CD8-positive, alpha-beta memory T cell (primary cell): ENCODE measurements around the gene RAB26. TPM values are rescaled to one million over a fixed set of nuclear protein-coding genes. Genes with fewer than 3 reads are reported as not detected.

ENCODE experiments used
- CTCF ChIA-PET: fragments of 350-600 bp; sonication (Branson Sonifier 250); formaldehyde crosslinking; loops from one replicate; lab custom pipeline; 2021; ENCODE audit warnings: antibody characterized with exemption; lab: Charles Lee
- POLR2A ChIA-PET: fragments of 350-600 bp; sonication (Branson Sonifier 250); formaldehyde crosslinking; loops from one replicate; lab custom pipeline; 2021; ENCODE audit warnings: antibody characterized with exemption; lab: Charles Lee
- DNase-seq, 5 donors: peaks; one replicate each; pipeline versions ENCODE4 v3.0.0 to v3.0.0-alpha.2; 2020 to 2022; ENCODE audit warnings: mixed read lengths in 1 of 5
- H3K27ac ChIP-seq: one replicate; pipeline ENCODE4 v1.7.0; 2013; ENCODE audit warnings: low read depth, mild to moderate bottlenecking, low read length, moderate library complexity
- H3K27me3 ChIP-seq: 2 replicates; pipeline ENCODE4 v1.7.0; 2013; ENCODE audit warnings: low read length, mild to moderate bottlenecking; ENCODE audit not compliant: insufficient read depth, poor library complexity, severe bottlenecking
- H3K36me3 ChIP-seq: 2 replicates; pipeline ENCODE4 v1.7.0; 2013; ENCODE audit warnings: mild to moderate bottlenecking, low read length, moderate library complexity; ENCODE audit not compliant: insufficient read depth
- H3K4me1 ChIP-seq: 2 replicates; pipeline ENCODE4 v1.7.0; 2013; ENCODE audit warnings: mild to moderate bottlenecking, low read length, moderate library complexity; ENCODE audit not compliant: insufficient read depth
- H3K4me3 ChIP-seq: 2 replicates; pipeline ENCODE4 v1.7.0; 2013; ENCODE audit warnings: mild to moderate bottlenecking, low read length
- H3K9me3 ChIP-seq: 2 replicates; pipeline ENCODE4 v1.7.0; 2013; ENCODE audit warnings: mild to moderate bottlenecking, low read length
- H3K27ac Mint-ChIP-seq, 8 donors: one replicate each; pipeline ENCODE4 v1.8.0; 2020 to 2021; ENCODE audit warnings: mixed read lengths in 8 of 8, mild to moderate bottlenecking in 6 of 8, inconsistent platforms in 3 of 8, moderate library complexity in 3 of 8
- H3K27me3 Mint-ChIP-seq, 2 donors: one replicate each; pipeline ENCODE4 v1.8.0; 2020 to 2021; ENCODE audit warnings: mixed read lengths in 2 of 2, mild to moderate bottlenecking in 1 of 2, moderate library complexity in 1 of 2
- H3K36me3 Mint-ChIP-seq, 3 donors: one replicate each; pipeline ENCODE4 v1.8.0; 2020 to 2021; ENCODE audit warnings: mixed read lengths in 3 of 3, inconsistent platforms in 1 of 3, mild to moderate bottlenecking in 1 of 3
- H3K4me1 Mint-ChIP-seq, 3 donors: one replicate each; pipeline ENCODE4 v1.8.0; 2020 to 2021; ENCODE audit warnings: mixed read lengths in 3 of 3, inconsistent platforms in 1 of 3, mild to moderate bottlenecking in 1 of 3
- H3K4me3 Mint-ChIP-seq, 7 donors: one replicate each; pipeline ENCODE4 v1.8.0; 2020 to 2021; ENCODE audit warnings: mixed read lengths in 7 of 7, mild to moderate bottlenecking in 6 of 7, moderate library complexity in 4 of 7, inconsistent platforms in 2 of 7
- H3K9me3 Mint-ChIP-seq, 5 donors: one replicate each; pipeline ENCODE4 v1.8.0; 2020 to 2022; ENCODE audit warnings: mixed read lengths in 5 of 5, mild to moderate bottlenecking in 3 of 5, moderate library complexity in 2 of 5, inconsistent platforms in 1 of 5
- polyA plus RNA-seq: library from polyadenylated mRNA; unstranded; fragments of 300-500 nt; fragmentation: Illumina TruSeq; gene quantifications from one replicate; pipeline ENCODE4 v1.2.3, GENCODE V29; 2021
- total RNA-seq, 2 experiments: library from RNA; stranded (reverse); gene quantifications; one replicate each; pipeline ENCODE4 v1.2.3, GENCODE V29; 2021

The RAB26 gene
- total and polyA plus RNA-seq, 3 experiments from 2014 or later = 0.20 to 0.75 (median 0.55) TPM

DNA sequence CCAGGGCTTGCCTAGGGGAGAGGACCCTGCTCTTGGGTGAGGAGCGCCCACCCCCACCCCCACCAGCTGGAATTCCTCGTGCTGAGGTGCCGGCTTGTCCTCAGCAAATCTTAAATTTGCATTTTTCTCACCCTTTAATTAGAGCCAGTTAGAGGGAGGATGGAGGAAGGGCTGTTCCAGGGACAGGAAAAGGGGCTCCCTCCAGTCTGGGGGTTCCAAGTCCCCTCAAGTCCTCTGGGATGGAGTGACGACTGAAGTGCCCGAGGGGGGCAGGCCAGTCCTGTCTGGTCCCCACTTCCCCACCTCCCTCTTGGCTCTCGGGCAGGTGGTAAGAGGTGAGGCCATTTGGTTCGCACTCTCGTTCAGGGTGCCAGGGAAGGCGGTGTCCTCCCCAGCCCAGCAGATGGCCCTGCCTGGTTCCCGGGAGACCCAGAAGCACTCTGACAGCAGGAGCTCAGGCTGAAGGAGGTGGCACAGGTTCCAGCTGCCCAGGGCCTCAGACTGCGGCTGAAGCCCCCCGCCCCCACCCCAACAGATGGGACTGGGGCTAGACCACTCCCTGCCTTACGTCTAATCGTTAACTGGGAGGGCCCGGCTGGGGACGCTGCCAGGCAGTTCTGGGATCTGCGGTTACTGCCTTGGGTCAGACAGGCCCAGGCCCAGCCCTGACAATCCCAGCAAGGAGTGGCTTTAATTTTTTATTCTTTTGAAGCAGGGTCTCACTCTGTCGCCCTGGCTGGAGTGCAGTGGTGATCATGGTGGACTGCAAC lies 2.2 kb downstream of the RAB26 start:
- Mint-ChIP-seq H3K27me3 (peaks cover 0 to 10% of the 10 kb centered on the region in 2 donors), H3K36me3 (peaks cover 0 to 20% (median 0%) of the 10 kb centered on the region in 3 donors), H3K27ac (no peak overlapping the region), H3K9me3 (no peaks in the 10 kb centered on the region), H3K4me3 (peak overlapping the region in 2 of 7 donors; percentile 48 to 61), H3K4me1 (peaks cover 28 to 52% (median 34%) of the 10 kb centered on the region in 3 donors)
- Histone ChIP-seq H3K9me3 (no peaks in the 10 kb centered on the region), H3K27ac (peak overlapping the region; percentile 38), H3K27me3 (no peaks in the 10 kb centered on the region), H3K36me3 (peaks cover 5% of the 10 kb centered on the region), H3K4me3 (no peak overlapping the region), H3K4me1 (peaks cover 60% of the 10 kb centered on the region)
- CTCF ChIA-PET = interaction anchor here (1.5 to 5.4 kb wide), 3 partner anchors 10 to 128 kb away, joined by 3 to 48 read pairs (median 5); no protein-coding TSS in a partner anchor
- DNase-seq = no peak
- POLR2A ChIA-PET = interaction anchor here (2.6 kb wide), 1 partner anchor 10 kb away, joined by 5 read pairs; no protein-coding TSS in a partner anchor

DNA sequence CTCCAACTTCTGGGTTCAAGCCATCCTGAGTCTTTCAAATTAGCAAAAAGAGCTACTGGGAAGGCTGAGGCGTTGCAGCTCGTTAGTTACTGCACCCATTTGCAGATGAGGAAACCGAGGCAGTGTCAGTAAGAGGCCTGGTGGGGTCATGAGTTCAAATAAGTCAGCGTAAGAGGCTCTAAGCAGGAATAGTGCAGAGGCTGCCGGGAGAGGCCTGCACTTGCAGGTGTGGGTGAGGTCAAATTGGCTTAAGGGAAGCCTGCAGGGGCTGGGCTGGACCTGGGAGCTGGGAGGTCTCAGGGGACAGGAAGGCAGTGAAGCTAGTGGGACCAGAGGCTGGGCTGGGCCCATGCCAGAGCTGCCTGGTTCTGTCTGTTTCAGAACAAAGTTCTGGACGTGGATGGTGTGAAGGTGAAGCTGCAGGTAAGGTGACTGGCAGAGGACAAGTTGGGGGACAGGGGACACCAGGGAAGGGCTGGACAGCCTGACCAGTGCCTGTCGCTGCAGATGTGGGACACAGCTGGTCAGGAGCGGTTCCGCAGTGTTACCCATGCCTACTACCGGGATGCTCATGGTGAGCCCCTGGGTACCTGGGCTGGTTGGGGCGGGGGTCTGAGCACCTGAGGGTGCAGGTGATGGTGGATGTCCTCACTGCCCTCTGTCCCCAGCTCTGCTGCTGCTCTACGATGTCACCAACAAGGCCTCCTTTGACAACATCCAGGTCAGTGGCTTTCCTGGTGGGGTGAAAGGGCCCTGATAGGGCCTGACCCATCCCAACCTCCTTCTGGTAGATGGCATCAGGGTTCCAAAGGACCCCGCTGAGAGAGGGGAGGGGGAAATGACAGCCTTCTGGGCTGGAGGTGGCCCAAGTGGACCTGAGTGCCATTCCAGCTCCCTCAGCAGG lies 3.0 kb downstream of the RAB26 start:
- no peaks in the 10 kb centered on the region for H3K27me3 ChIP-seq
- ChIA-PET POLR2A (interaction anchor here (2.6 kb wide), 1 partner anchor 11 kb away, joined by 5 read pairs; no protein-coding TSS in a partner anchor), CTCF (interaction anchor here (1.2 to 5.4 kb wide), 4 partner anchors 11 to 147 kb away, joined by 3 to 48 read pairs (median 14); no protein-coding TSS in a partner anchor)
- peaks cover 5% of the 10 kb centered on the region for H3K36me3 ChIP-seq
- H3K9me3 ChIP-seq = no peaks in the 10 kb centered on the region
- Mint-ChIP-seq H3K36me3 (peaks cover 0 to 22% (median 0%) of the 10 kb centered on the region in 3 donors), H3K27ac (peak overlapping the region in 1 of 8 donors; percentile 47), H3K4me3 (peak overlapping the region in 5 of 7 donors; percentile 20 to 68 (median 61)), H3K4me1 (peaks cover 31 to 58% (median 39%) of the 10 kb centered on the region in 3 donors), H3K9me3 (no peaks in the 10 kb centered on the region), H3K27me3 (peaks cover 0 to 10% of the 10 kb centered on the region in 2 donors)
- no peak for DNase-seq
- peaks cover 63% of the 10 kb centered on the region for H3K4me1 ChIP-seq
- H3K4me3 ChIP-seq = no peak overlapping the region
- peak overlapping the region; percentile 38 for H3K27ac ChIP-seq

GRCh38 chr16:2152695-2153506 lies 4.5 kb downstream of the RAB26 start:
- Mint-ChIP-seq H3K9me3 (no peaks in the 10 kb centered on the region), H3K27ac (peak overlapping the region in 7 of 8 donors; percentile 26 to 90 (median 71)), H3K4me1 (peaks cover 41 to 72% (median 49%) of the 10 kb centered on the region in 3 donors), H3K27me3 (peaks cover 0 to 10% of the 10 kb centered on the region in 2 donors), H3K36me3 (peaks cover 0 to 22% (median 0%) of the 10 kb centered on the region in 3 donors), H3K4me3 (peak overlapping the region; percentile 84 to 95 (median 88))
- Histone ChIP-seq H3K4me1 (peaks cover 72% of the 10 kb centered on the region), H3K27ac (peak overlapping the region; percentile 91), H3K27me3 (no peaks in the 10 kb centered on the region), H3K4me3 (peak overlapping the region; percentile 100), H3K36me3 (peaks cover 5% of the 10 kb centered on the region), H3K9me3 (no peaks in the 10 kb centered on the region)
- ChIA-PET POLR2A (interaction anchor here (1.4 to 2.6 kb wide), 2 partner anchors 13 to 188 kb away, joined by 3 to 5 read pairs; partner anchors contain the start of gene RPS2), CTCF (interaction anchor here (0.7 to 5.4 kb wide), 11 partner anchors 12 to 149 kb away, joined by 3 to 48 read pairs (median 4); partner anchors contain the start of gene PKD1)
- no peak for DNase-seq

DNA sequence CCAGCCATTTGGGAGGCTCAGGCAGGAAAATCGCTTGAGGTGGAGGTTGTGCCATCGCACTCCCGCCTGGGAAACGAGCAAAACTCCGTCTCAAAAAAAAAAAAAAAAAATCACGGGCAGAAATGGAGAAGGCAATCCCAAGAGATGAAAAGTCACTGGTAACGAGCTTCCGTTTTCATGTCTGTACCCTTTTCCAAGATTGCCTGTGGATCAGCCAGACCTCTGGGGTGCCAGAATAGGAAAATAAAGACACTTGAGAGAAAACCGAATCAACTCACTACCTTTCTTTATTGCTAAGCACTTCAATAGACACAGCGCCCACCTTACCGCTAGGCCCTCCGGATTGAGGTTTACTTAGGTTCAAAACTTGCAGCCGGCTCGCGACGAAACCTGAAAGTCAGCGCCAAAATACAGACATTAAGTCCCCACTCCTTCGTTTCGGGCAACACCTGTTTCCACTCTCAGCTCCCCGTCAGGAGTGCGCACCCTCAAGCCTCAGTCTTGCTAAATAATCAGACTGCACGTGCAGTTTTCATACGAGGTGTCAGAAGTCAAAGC lies 6.2 kb downstream of the RAB26 start:
- POLR2A ChIA-PET = interaction anchor here (0.5 to 1.9 kb wide), 26 partner anchors 9 to 1518 kb away, joined by 3 to 19 read pairs (median 6); partner anchors contain the start of genes AMDHD2, CRAMP1, ECI1 and GFER

GRCh38 chr16:2155091-2155950 lies 6.9 kb downstream of the RAB26 start, which contains the start of gene TRAF7:
Gene TRAF7 (plus strand): TSS chr16:2155782. CDS start chr16:2163921, 8,139 bp downstream.
- ChIA-PET POLR2A (interaction anchor here (0.6 to 1.9 kb wide), 29 partner anchors 9 to 1519 kb away, joined by 3 to 19 read pairs (median 5); partner anchors contain the start of genes AMDHD2, CRAMP1, ECI1 and FAHD1), CTCF (interaction anchor here (0.8 to 5.4 kb wide), 11 partner anchors 10 to 381 kb away, joined by 3 to 48 read pairs (median 4); partner anchors contain the start of genes ECI1, NTHL1, RPS2 and TSC2)
- Mint-ChIP-seq H3K4me1 (peaks cover 43 to 75% (median 44%) of the 10 kb centered on the region in 3 donors), H3K4me3 (peak within 1 kb of the TSS; percentile 91 to 95 (median 92)), H3K27me3 (peaks cover 0 to 7% of the 10 kb centered on the region in 2 donors), H3K27ac (peak within 1 kb of the TSS; percentile 73 to 96 (median 90)), H3K9me3 (no peaks in the 10 kb centered on the region), H3K36me3 (peaks cover 0 to 22% (median 0%) of the 10 kb centered on the region in 3 donors)
- H3K27ac ChIP-seq = peak within 1 kb of the TSS; percentile 91
- H3K9me3 ChIP-seq = no peaks in the 10 kb centered on the region
- H3K36me3 ChIP-seq = peaks cover 5% of the 10 kb centered on the region
- H3K4me1 ChIP-seq = peaks cover 59% of the 10 kb centered on the region
- peak within 1 kb of the TSS; percentile 100 for H3K4me3 ChIP-seq
- peak; percentile 94 to 99 (median 98) for DNase-seq
- no peaks in the 10 kb centered on the region for H3K27me3 ChIP-seq

More for the DNA sequence above, 6.2 kb downstream of the RAB26 start:
- peaks cover 0 to 22% (median 0%) of the 10 kb centered on the region in 3 donors for H3K36me3 Mint-ChIP-seq
- no peaks in the 10 kb centered on the region for H3K27me3 ChIP-seq
- H3K4me1 ChIP-seq = peaks cover 67% of the 10 kb centered on the region
- H3K36me3 ChIP-seq = peaks cover 5% of the 10 kb centered on the region
- DNase-seq = no peak
- no peaks in the 10 kb centered on the region for H3K9me3 ChIP-seq
- H3K27ac ChIP-seq = peak overlapping the region; percentile 91
- CTCF ChIA-PET = interaction anchor here (0.8 to 5.4 kb wide), 9 partner anchors 10 to 190 kb away, joined by 3 to 48 read pairs (median 6); partner anchors contain the start of gene RPS2
- H3K27ac Mint-ChIP-seq = peak overlapping the region; percentile 73 to 95 (median 86)
- H3K4me1 Mint-ChIP-seq = peaks cover 43 to 82% (median 49%) of the 10 kb centered on the region in 3 donors
- peak overlapping the region; percentile 84 to 95 (median 88) for H3K4me3 Mint-ChIP-seq
- H3K27me3 Mint-ChIP-seq = peaks cover 0 to 7% of the 10 kb centered on the region in 2 donors
- peak overlapping the region; percentile 100 for H3K4me3 ChIP-seq
- no peaks in the 10 kb centered on the region for H3K9me3 Mint-ChIP-seq
